Retinal pigment epithelial cell (primary cell): ENCODE measurements around the gene TAB2.

Experiments used
- DNase-seq: peaks from one replicate; pipeline ENCODE4 v3.0.0-alpha.2; 2010; ENCODE audit warnings: low read depth
- H3K4me3 ChIP-seq: 2 replicates; pipeline ENCODE4 v1.5.1; 2011; ENCODE audit warnings: mild to moderate bottlenecking, low read length, control low read depth, moderate library complexity
- TF ChIP-seq, protein P1 (sequence below): conservative IDR thresholded peaks from 2 replicates; pipeline ENCODE4 v1.5.1; 2011; ENCODE audit warnings: low read depth, low read length, control low read depth, inconsistent platforms

The TAB2 gene

GRCh38 chr6:149289192-149289781 is 28.2 kb upstream of the TAB2 start:
- no peak overlapping the region for H3K4me3 ChIP-seq
- TF ChIP-seq, protein P1, sequence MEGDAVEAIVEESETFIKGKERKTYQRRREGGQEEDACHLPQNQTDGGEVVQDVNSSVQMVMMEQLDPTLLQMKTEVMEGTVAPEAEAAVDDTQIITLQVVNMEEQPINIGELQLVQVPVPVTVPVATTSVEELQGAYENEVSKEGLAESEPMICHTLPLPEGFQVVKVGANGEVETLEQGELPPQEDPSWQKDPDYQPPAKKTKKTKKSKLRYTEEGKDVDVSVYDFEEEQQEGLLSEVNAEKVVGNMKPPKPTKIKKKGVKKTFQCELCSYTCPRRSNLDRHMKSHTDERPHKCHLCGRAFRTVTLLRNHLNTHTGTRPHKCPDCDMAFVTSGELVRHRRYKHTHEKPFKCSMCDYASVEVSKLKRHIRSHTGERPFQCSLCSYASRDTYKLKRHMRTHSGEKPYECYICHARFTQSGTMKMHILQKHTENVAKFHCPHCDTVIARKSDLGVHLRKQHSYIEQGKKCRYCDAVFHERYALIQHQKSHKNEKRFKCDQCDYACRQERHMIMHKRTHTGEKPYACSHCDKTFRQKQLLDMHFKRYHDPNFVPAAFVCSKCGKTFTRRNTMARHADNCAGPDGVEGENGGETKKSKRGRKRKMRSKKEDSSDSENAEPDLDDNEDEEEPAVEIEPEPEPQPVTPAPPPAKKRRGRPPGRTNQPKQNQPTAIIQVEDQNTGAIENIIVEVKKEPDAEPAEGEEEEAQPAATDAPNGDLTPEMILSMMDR: no peak
- DNase-seq: no peak

DNA sequence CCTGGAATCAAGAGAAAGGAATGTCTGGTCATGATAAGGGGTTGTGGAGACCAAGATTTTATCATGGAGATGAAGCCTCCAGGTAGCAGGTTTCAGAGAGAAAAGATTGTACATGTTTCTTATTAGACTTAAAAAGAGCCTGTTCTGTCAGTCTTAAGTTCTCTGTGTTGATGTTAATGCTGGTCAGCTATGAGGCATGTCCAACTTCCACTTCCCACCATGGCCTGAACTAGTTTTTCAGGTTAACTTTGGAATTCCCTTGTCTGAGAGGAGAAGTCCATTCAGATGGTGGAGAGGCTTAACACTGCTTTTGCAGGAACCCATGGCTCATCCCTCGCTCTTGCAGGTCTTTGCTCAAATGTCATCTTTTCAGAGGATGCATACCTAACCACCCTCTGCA is 27.5 kb upstream of the TAB2 start:
- H3K4me3 ChIP-seq: no peak overlapping the region
- TF ChIP-seq, protein P1: no peak
- DNase-seq: no peak

DNA sequence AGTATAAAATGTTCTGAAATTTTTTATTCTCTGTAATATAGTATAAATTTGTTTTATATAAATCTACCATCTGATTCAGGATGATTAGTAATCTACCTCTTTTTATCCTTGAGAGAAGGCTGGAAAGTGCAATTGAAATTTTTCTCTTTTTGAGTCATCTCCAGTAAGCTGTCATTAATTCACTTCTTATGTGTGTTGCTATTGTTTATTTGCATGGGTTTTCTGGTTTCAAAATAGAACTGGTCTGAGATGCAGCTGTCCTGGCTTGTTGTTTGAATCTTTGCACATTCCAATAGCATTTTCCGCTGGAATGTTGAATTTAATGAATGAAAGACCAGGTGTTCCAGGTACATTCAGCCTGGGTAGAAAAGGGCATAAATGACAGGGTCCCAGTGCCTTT is 24.3 kb upstream of the TAB2 start:
- TF ChIP-seq, protein P1: no peak
- DNase-seq: no peak

DNA sequence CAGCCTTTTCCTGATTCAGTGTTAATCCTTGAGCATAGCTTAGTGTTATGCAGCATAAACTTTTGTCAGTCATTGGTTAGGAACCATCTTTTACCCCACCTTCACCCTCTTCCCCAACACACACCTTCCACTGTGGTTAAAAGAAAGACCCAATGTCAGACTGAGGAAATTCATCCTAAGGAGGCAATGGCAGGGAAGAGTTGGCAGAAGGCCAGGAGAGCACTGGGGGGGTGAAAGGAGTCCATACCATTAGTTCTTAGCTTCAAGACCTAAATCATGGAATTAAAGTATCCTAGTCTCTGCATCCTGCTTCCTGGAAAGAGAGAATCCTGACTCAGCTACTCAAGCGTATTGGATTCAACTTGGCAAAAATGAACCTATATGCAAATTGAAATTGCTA is 16.9 kb upstream of the TAB2 start:
- DNase-seq: no peak
- no peak overlapping the region for H3K4me3 ChIP-seq
- TF ChIP-seq, protein P1: no peak

More for the DNA sequence above, 24.3 kb upstream of the TAB2 start:
- no peak overlapping the region for H3K4me3 ChIP-seq

GRCh38 chr6:149302723-149303122 is 14.8 kb upstream of the TAB2 start:
- no peak overlapping the region for H3K4me3 ChIP-seq
- DNase-seq: no peak
- TF ChIP-seq, protein P1: no peak

DNA sequence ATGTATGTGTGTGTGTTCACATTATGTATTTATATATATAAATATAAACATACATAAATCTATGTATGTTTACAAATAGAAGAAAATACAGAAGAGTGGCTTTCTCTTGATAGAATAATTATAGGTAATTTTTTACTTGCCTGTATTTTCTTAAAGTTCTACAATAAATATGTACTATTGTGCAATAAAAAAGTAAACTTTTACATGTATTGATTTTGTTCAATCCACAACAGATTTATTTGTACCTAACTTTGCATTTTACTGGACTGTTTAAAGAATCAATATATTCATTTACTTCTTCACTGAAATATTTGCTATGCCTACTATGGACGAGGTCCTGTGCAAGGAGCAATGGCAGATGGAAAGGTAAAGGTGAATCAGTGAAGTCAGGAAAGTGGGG is 14.0 kb upstream of the TAB2 start:
- no peak overlapping the region for H3K4me3 ChIP-seq
- TF ChIP-seq, protein P1: no peak
- DNase-seq: no peak

DNA sequence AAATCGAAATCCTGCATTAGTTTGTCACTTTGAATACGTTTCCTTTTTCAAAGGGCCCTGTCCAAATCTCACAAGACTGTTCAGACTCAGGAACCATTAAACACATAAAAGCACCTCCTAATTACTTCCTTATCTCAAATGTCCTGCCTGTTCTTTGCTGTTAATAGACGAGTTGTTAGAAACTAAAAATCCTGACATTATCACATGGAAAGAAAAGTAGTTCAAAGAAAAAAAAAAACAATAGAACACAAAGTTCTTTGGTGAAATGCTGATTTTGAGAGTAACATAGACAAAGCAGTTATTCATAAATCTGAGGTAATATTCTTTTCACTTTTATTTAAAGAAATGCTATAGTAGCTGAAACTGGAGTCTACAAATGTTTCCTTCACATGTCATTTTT is 12.1 kb upstream of the TAB2 start:
- TF ChIP-seq, protein P1: no peak
- H3K4me3 ChIP-seq: no peak overlapping the region
- DNase-seq: no peak
